GM19240 (cell line): ENCODE results near the gene CSHL1.
A peak's percentile ranks its signal among the peaks of the same experiment; 100 is the strongest.

Experiments used
- DNase-seq: peaks from one replicate; pipeline ENCODE4 v3.0.0; 2011; ENCODE audit warnings: low spot score; ENCODE audit not compliant: insufficient read length

Gene CSHL1

GRCh38 chr17:63911041-63911635 is at the start of gene CSHL1:
TSS of gene CSHL1 (minus strand) at chr17:63911258. CDS start at chr17:63911196, 62 bp downstream.
- no peak for DNase-seq

DNA sequence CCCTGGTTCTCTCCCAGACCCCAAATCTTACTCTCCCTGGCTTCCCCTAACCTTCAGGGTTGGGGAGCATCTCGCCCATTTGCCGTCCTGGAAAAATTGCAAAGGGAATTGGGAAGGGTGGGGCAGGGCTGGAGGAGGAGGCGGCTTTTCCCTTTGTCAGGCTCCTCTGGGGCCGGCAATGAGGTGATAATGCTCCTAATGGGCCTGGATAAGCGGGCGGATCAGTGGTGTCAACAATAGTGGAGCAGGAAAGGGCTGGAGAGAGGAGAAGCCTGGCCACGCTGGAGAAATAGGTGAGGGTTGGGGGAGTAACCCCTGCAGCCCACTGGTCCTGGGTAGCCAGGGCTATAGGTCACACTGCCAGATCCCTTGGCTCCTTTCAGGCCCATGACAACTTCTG is 49.4 kb upstream of the CSHL1 start:
- no peak for DNase-seq

- no peak for DNase-seq
These were observed 48.9 kb upstream of the CSHL1 start for GRCh38 chr17:63960006-63960405.

DNA sequence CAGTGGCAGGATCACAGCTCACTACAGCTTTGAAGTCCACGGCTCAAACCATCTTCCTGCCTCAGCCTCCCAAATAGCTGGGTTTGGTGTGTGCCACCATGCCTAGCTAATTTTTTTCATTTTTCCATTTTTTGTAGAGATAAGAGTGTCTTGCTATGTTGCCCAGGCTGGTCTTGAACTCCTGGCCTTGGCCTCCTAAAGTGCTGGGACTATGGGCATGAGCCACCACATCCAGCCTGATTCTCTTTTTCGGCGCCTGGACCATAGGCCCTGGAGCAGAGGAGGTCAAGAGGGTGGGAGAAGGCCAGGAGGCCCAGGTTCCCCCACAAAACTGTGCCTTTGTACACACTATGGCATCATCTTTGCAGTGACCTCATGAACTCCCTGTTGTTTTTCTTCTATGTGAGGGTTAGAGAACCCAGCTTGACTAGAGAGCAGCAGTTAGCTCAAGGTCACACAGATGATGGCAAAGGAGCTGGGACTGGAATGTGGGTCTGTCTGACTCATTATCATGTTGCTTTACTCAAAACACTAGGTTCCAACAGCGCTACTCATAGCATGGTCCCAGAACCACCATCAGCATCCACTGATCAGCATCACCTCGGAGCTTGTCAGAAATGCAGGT is 45.4 kb upstream of the CSHL1 start:
- DNase-seq = no peak

DNA sequence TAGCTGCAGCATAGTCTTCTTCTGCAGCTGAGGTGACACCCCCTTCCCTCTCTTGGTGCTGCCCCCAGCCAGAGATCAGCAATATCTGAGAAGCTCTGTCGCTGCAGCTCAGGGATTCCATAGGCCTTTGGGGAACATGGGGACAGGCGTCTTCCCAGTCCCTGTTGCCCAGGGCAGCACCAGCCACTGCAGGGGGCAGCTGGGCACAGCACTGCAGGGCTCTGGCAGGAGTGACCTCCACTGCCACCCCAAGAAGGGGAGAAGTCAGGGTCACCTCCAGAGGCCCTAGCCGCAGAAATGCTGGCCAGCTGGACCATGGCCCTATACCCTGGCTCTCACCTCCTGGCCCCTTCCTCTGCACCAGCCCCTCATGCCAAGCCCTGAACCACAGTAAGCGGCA is 44.7 kb upstream of the CSHL1 start:
- no peak for DNase-seq

DNA sequence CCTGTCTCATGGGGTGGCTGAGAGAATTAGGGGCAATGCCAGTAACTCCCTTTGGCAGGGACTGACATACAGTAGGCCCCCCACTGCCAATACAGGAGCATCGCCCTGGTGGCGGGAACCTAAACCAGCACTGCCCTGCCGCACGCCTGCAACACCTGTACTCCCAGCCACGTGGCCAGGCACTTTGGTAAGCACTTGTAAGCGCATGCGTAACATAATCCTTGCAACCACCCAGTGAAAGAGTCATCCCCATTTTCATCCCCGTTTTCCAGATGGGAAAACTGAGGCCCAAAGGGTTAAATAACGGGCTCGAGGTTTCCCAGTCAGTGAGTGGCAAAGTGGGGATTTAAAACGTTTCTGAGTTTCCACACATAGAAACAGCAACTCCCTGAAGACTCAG is 44.2 kb upstream of the CSHL1 start:
- DNase-seq = no peak

GRCh38 chr17:63954402-63955063 is 43.5 kb upstream of the CSHL1 start:
- peak; percentile 22 for DNase-seq

DNA sequence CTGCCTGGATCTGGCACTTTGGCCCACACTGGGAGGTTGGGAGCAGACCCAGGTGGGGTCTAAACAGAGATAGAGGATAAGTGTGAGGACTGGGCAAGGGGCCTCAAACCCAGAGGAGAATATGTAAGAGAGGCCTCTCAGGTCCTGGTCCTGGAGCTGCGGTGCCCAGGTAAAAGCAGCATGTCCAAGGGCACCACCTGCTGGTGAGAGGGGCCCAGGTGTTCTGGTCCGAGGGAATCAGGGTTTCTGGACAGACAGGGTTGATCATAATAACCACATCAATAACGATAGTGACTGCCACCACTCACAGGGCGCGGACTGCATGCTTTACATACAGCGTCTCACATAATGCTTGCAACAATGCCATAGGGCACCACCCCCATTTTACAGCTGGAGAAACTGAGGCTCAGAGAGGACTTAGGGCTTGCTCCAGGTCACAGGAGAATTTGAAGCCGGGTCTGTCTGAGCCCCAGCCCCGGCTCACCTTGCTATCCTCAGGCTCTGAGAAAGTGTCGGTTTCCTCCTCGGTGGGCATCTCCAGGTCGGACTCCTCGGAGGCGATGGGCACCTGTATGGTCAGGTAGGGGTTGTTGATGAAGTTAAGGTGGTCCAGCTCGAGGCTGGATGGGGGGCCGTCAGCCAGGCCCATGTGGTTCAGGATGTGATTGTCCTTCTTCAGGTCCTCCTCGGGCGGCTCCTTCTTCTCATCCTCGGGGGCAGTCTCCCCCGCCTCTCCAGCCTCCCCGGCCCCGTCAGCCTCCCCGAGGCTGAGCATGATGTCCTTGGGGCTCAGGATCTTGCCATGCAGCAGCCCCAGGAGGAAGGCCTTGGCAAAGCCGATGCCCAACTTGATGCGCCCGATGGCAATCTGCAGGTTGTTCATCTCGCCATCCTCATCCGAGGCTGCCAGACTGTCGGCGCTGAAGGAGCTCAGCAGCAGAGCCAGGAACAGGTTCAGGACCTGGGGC is 40.2 kb upstream of the CSHL1 start:
- DNase-seq = peak; percentile 40

DNA sequence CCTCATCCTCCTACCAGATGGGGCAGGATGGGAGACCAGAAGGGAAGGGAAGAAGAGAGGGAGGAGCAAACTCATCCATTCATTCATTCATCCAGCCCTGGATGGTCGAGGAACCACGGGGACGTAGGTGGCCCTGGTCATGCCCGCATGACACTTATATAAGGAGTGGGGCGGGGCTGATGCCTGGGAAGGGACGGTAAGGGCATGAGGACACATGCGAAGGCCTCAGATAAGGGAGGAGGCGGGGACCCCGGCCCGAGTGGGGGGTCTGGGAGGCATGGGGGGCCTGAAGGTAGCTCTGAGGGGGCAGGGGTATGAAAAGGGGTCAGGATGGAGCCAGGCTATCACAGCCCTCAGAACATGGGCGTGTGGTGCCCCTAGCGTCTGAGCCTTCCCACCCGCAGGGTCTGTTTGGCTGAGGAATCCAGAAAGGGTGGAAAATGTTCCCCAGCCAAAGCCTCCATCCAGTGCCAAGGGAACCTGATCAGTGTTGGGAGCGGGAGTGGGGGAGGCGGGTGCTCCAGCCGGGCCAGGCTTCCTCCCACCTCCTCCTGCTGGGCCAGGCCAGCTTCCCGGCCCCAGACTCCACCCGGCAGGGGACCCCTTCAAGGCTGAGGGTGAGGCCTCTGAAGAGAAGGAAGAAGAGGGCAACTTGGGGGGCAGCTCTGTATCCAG is 38.7 kb upstream of the CSHL1 start:
- no peak for DNase-seq

DNA sequence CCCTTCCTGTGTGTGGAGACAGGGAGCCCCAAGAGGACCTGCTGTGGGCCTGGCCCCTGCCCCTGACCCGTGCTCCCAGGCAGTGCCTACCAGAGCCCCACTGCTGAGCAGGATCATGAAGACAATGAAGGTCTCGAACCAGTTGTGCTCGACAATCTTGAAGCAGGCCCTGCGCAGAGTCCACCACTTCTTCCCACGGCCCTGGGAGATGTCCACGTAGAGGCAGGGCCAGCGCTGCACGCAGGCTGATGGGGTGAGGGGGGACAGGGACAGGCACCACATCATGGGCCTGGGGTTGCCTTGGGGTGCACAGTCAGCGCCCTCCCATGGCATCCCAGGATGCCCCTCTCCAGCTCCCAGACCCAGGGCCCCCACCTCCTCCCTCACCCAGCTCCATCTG is 37.5 kb upstream of the CSHL1 start:
- DNase-seq = no peak

DNA sequence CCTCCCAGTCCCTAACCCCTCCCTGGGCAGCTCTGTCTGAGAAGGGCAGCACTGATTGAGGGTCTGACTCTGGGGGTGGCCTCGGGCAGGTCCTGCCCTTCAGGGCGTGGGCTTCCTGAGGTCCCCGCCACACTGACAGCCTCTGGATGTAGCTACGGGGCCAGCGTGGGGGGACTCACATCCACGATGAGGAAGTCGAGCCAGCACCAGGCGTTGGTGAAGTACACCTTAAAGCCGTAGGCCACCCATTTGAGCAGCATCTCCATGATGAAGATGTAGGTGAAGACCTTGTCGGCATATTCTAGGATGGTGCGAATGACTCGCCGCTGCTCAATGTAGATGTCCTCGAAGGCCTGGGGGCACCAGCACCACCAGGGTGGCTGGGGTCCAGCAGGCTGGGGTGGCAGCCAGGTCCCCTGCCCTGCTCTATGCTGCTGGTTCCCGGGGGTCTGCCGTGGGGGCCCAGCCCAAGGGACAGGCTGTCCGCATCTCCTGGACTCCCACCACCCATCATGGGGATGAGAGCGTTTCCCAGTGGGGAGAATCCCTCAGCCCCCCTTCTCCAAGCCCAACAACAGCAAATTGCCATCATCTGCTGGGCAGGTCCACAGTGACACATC is 36.8 kb upstream of the CSHL1 start:
- DNase-seq = no peak

DNA sequence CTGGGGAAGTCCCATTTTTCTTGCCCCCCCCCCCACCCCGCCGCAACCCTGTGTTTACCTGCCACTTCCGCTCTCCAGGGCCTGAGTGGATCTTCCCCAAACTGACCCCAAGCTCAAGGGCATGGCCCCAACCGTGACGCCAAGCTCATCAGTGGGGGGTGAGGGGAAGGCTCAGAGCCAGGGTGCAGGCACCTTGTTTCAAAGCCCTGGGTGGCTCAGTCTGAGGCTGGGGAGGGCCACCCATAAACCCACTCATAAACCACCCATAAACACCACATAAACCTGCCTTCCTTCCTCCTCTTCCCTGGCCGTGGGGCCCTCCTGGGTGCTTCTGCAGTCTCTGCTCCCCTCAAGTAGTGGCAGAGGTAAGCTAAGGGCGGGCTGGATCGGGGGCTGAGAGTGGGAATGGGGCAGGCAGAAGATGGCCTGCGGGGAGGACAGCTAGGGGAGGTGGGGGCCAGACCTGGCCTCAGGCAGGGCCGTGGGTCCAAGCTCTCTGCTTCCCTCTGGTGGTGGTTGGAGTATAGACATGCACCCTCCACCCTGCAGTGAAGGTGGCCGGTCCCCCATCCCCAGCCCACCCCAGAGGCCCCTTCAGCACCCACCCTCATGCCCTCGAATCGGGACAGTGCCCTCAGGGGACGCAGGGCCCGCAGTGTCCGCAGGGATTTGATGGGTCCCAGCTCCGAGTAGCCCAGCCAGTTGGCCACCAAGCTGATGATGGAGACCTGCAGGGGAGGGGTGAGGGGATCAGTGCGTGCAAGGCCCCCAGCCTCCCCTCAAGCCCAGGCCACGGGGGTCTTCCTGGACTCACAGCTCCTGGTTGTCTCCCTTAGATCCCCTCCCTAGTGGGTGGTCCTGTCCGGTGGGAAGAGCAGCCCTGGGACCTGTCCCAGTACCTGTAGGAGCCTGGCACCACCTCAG is 35.6 kb upstream of the CSHL1 start:
- DNase-seq = peak; percentile 96

GRCh38 chr17:63945784-63946439 is 34.9 kb upstream of the CSHL1 start:
- DNase-seq = no peak

- DNase-seq = no peak
These were observed 33.9 kb upstream of the CSHL1 start for GRCh38 chr17:63944736-63945499.

DNA sequence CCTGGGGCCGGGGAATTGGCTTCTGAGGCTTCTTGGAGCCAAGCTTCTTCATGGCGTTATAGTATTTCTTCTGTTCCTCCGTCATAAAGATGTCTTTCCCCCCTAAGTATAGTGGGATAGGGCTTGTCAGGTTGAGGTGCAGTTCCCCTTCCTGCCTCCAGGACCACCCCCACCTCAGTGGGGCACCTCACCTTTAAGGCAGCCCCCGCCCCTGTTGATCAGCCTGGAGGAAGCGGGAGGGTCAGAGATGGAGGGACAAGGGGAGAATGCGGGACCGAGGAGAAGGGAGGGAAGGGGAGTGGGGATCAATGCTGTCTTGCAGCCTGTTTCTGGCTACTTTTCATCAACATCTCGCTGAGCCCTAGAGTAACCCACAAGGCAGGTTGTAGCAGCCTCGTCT is 32.7 kb upstream of the CSHL1 start:
- no peak for DNase-seq

DNA sequence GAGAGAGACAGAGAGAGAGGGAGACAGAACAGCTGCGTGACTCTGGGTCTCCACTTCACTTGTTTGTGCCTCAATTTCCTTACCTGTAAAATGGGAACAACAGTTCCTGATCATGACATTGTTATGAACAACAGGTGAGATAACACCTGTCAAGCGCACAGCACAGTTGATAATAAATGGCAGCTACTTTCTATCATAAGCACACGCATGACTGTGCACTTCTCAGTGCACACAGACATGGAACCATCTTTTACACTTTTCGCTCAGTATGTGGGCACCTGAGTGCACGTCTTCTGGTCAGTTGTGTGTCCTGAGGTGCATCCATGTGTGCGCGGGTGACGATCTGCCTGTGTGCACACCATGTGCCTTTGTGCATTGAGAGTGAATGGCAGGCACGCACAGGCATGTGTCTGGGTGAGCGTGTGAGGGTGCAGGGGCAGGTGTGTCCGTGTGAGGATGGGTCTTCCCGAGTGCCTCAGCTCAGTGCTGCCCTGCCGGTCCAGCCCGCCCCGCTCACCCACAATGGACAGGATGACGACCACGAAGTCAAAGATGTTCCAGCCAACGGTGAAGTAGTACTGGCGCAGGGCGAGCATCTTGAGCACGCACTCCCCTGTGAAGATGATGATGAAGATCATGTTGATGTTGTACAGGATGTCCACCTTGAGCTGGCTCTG is 31.4 kb upstream of the CSHL1 start:
- no peak for DNase-seq

DNA sequence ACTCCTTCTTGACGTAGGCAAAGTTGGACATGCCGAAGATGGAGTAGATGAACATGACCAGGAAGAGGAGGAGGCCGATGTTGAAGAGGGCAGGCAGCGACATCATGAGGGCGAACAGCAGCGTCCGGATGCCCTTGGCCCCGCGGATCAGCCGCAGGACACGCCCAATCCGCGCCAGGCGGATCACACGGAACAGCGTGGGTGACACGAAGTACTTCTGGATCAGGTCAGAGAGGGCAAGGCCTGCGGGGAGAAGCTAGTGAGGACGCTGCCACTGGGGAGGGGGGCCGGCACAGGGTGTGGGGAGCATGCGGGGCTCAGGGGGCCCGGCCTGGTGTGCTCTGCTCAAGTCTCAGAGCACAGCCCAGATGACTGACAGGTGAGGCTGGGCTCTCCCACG is 30.7 kb upstream of the CSHL1 start:
- no peak for DNase-seq

DNA sequence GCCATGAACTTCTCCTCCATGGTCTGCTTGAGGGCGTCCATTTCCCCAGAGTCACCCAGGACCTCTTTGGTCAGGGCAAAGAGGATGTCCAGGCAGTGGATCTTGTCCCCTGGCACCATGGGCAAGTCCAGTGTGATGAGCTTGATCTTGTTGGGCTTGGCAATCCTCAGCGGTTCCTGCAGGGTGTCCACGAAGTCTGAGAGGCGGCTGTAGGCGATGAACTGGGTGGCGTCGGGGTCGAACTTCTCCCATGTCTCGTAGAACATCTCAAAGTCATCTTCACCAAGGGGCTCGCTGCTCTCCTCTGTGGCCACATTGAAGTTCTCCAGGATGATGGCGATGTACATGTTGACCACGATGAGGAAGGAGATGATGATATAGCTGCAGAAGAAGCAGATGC is 30.1 kb upstream of the CSHL1 start:
- no peak for DNase-seq
